Mesothelial cell of epicardium (in vitro differentiated cells): ENCODE data around the gene ASB14. TPM values are rescaled to one million over a fixed set of nuclear protein-coding genes. Genes with fewer than 3 reads are reported as not detected.

Experiments used
- DNase-seq, 2 experiments: peaks; one replicate each; pipeline ENCODE4 v3.0.0; 2021; ENCODE audit warnings: low spot score in 2 of 2; ENCODE audit not compliant: unreplicated experiment in 2 of 2
- H3K27ac Mint-ChIP-seq: 2 replicates; pipeline ENCODE4 v1.8.0; 2021; ENCODE audit warnings: mixed read lengths
- H3K27me3 Mint-ChIP-seq: 2 replicates; pipeline ENCODE4 v1.8.0; 2021; ENCODE audit warnings: low read depth, mixed read lengths
- H3K36me3 Mint-ChIP-seq: 2 replicates; pipeline ENCODE4 v1.8.0; 2021; ENCODE audit warnings: mixed read lengths
- H3K4me1 Mint-ChIP-seq: 2 replicates; pipeline ENCODE4 v1.8.0; 2021; ENCODE audit warnings: mixed read lengths
- H3K4me3 Mint-ChIP-seq: 2 replicates; pipeline ENCODE4 v1.8.0; 2021; ENCODE audit warnings: mild to moderate bottlenecking, moderate library complexity, mixed read lengths
- H3K9me3 Mint-ChIP-seq: 2 replicates; pipeline ENCODE4 v1.8.0; 2021; ENCODE audit warnings: mixed read lengths
- total RNA-seq: library from RNA; stranded (reverse); gene quantifications from 3 replicates; pipeline ENCODE4 v1.2.1, GENCODE V29; 2021
- TF ChIP-seq, protein P1 (sequence below): fragments of 200-600 bp; sonication (generic); IDR thresholded peaks from one replicate; pipeline ENCODE4 v1.5.0; 2021; ENCODE audit warnings: antibody characterized with exemption; ENCODE audit not compliant: unreplicated experiment

ASB14 gene
- total RNA-seq, 1 donor from 2014 or later, result not detected

DNA sequence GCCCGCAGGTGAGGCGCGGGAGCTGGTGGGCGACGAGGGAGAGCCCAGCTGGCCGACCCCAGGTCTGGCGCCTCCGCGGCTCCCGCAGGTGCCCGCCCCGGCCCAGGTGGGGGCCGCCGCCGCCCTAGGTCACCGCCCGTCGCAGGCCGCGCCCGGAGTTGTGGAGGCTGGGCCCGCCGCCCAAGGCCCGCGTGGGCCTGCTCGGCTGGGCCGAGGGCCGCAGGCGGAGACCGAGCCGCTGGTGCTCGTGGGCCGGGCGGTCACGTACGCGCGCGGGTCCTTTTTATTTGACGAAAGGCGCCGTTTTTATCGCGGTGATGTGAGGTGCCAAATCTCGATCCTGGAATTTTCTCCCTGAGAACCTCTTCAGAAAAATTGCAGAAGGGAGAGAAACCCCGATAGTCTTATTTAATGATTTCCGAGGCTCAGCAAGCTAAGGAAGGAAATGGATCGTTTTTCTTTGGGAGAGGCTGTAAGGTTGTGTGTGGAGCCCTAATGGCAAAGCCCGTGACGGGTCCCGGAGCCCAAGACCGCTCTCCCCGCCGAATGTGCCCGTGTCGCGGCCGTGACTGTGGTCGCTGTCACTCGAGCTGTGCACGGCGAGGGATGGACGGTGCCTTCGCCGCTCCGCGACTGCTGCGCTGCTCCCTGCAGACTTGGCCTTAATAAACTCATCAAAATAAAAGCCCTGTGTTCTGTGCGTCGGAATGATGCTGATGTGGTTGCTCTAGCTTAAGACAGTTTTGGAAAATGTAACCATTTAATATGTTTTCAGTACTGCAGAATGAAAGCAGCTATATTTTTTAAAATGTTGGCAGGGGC, 64.3 kb downstream of the ASB14 start:
- Mint-ChIP-seq H3K27ac (peak overlapping the region; percentile 91), H3K36me3 (no peaks in the 10 kb centered on the region), H3K4me3 (peak overlapping the region; percentile 92), H3K9me3 (no peaks in the 10 kb centered on the region), H3K4me1 (peaks cover 25% of the 10 kb centered on the region), H3K27me3 (no peaks in the 10 kb centered on the region)
- DNase-seq, result peak in 1 of 2 experiments; percentile 63
- TF ChIP-seq, protein P1, sequence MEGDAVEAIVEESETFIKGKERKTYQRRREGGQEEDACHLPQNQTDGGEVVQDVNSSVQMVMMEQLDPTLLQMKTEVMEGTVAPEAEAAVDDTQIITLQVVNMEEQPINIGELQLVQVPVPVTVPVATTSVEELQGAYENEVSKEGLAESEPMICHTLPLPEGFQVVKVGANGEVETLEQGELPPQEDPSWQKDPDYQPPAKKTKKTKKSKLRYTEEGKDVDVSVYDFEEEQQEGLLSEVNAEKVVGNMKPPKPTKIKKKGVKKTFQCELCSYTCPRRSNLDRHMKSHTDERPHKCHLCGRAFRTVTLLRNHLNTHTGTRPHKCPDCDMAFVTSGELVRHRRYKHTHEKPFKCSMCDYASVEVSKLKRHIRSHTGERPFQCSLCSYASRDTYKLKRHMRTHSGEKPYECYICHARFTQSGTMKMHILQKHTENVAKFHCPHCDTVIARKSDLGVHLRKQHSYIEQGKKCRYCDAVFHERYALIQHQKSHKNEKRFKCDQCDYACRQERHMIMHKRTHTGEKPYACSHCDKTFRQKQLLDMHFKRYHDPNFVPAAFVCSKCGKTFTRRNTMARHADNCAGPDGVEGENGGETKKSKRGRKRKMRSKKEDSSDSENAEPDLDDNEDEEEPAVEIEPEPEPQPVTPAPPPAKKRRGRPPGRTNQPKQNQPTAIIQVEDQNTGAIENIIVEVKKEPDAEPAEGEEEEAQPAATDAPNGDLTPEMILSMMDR, result no peak

DNA sequence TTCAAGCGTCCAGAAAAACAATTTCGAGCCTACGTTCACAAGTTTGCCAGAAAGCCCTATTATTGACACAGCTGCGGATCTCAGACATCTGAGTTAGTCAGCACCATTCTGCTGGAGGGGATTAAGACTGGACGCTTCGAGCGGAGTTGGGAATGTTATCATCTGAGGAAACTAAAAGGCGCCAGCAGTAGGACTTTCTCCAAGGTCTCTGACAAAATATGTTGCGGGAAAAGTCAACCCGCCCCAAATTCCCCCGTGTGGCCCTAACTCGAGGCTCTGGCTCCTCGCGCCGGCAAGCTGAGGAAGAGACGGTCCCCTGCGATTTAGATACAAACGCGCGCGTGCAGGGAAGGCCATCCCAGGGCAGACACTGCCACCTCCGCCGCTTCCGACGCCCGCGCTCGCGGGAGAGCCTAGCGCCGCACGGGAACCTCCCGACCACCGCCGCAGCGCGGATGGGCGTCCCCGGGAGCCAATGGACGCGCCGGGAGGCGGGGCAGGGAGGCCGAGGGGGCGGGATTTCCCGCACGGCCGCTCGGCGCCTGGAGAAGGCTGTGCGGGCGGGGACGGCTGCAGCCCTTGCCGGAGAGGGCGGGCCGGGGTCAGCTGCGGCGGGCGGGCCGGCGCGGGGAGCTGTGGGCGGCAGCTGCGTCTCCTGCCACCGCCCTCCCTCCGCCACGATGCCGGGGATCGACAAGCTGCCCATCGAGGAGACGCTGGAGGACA, 65.1 kb downstream of the ASB14 start, which contains the start of gene APPL1:
Gene APPL1, plus strand, starts transcription at position 526 of the 726 bp plus-strand sequence. Its CDS starts 155 bp downstream, at position 681.
- TF ChIP-seq, protein P1, result no peak
- Mint-ChIP-seq H3K9me3 (no peaks in the 10 kb centered on the region), H3K36me3 (no peaks in the 10 kb centered on the region), H3K27me3 (no peaks in the 10 kb centered on the region), H3K27ac (peak within 1 kb of the TSS; percentile 95), H3K4me1 (peaks cover 25% of the 10 kb centered on the region), H3K4me3 (peak within 1 kb of the TSS; percentile 92)
- DNase-seq, result peak; percentile 89 to 97

DNA sequence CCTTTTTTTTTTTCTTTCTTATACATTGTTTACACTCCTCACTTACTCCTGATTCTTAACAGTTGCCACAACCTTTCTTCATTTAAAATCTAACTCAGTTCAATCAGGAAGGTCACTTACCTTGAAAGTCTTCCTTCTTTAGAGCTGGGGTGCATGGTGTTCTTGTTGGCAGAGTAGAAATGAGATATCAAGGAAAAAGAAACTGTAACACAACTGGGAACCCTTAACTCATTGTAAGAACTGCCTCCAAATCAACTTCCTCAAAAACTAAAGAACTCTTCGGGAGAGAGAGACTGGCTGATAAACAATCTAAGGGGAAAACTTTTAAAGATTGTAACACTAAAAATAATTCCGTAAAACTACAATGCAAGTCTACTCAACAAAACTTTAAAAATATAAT, 66.3 kb downstream of the ASB14 start:
- Mint-ChIP-seq H3K36me3 (no peaks in the 10 kb centered on the region), H3K4me3 (no peak overlapping the region), H3K4me1 (peaks cover 25% of the 10 kb centered on the region), H3K27ac (peak overlapping the region; percentile 39), H3K27me3 (no peaks in the 10 kb centered on the region), H3K9me3 (no peaks in the 10 kb centered on the region)
- TF ChIP-seq, protein P1, result no peak
- DNase-seq, result no peak

DNA sequence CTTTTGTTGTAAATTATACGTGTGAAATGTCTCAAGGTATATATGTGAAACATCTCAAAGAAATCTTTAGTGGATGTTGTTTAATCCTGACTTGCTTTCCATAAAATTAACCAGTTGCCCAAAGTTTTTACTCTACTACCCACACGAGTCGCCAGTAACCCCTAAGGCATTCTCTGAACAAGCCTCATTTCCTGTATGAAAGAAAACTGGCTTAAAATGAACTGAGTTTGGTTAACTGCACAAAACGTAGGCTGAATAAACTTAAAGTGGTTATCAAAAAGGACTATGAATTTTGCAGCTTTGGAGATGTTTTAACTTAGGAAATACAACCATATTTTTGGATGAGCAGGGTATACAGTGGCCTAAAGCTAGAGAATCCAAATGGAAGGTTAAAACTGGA, 67.6 kb downstream of the ASB14 start:
- TF ChIP-seq, protein P1, result no peak
- Mint-ChIP-seq H3K9me3 (no peaks in the 10 kb centered on the region), H3K27ac (no peak overlapping the region), H3K4me3 (no peak overlapping the region), H3K36me3 (no peaks in the 10 kb centered on the region), H3K4me1 (peaks cover 21% of the 10 kb centered on the region), H3K27me3 (no peaks in the 10 kb centered on the region)
- no peak for DNase-seq

- H3K4me3 Mint-ChIP-seq, result no peak overlapping the region
- no peak overlapping the region for H3K27ac Mint-ChIP-seq
- no peaks in the 10 kb centered on the region for H3K27me3 Mint-ChIP-seq
- H3K36me3 Mint-ChIP-seq, result peaks cover 2% of the 10 kb centered on the region
- TF ChIP-seq, protein P1, result no peak
- no peak for DNase-seq
- peaks cover 4% of the 10 kb centered on the region for H3K9me3 Mint-ChIP-seq
- H3K4me1 Mint-ChIP-seq, result peaks cover 8% of the 10 kb centered on the region
These were observed 70.6 kb downstream of the ASB14 start for GRCh38 chr3:57221883-57222282.

Other genes with a start within 250 kb of the ASB14 start
- not detected in 3 replicates for gene SPATA12, start 232.0 kb downstream of the ASB14 start, total RNA-seq
- gene IL17RD, start 127.3 kb downstream of the ASB14 start, total RNA-seq, result 27.5 to 30.3 TPM (median 27.9 TPM) in 3 replicates
- gene HESX1, start 92.7 kb downstream of the ASB14 start, total RNA-seq, result 1.5 to 2.4 TPM (median 1.7 TPM) in 3 replicates
- 38.6 to 42.0 TPM (median 41.8 TPM) in 3 replicates for gene APPL1, start 65.0 kb downstream of the ASB14 start, total RNA-seq